GM12878 (cell line): ENCODE results near the gene CTR9. TPM values are rescaled to one million over a fixed set of nuclear protein-coding genes. Genes with fewer than 3 reads are reported as not detected.

Source experiments
- ATF2 ChIP-seq: IDR thresholded peaks from 2 replicates; pipeline ENCODE4 v1.6.1; 2012; ENCODE audit warnings: low read length, inconsistent platforms
- BRCA1 ChIP-seq: IDR thresholded peaks from 2 replicates; pipeline ENCODE4 v1.6.1; 2011; ENCODE audit warnings: low read depth, low read length, improper control_type of control experiment
- JUND ChIP-seq: IDR thresholded peaks from 2 replicates; pipeline ENCODE4 v1.6.1; 2012; ENCODE audit warnings: low read depth, mild to moderate bottlenecking, low read length, improper control_type of control experiment, moderate library complexity
- MEF2A ChIP-seq: IDR thresholded peaks from 2 replicates; pipeline ENCODE4 v1.6.1; 2011; ENCODE audit warnings: low read depth, mild to moderate bottlenecking, low read length, moderate library complexity; ENCODE audit not compliant: insufficient read depth
- MTA3 ChIP-seq: IDR thresholded peaks from 2 replicates; pipeline ENCODE4 v1.6.1; 2012; ENCODE audit warnings: low read length, inconsistent platforms, borderline replicate concordance
- PBX3 ChIP-seq: IDR thresholded peaks from 2 replicates; pipeline ENCODE4 v1.6.1; 2011; ENCODE audit warnings: mild to moderate bottlenecking, low read depth, low read length, moderate library complexity; ENCODE audit not compliant: insufficient replicate concordance
- POLR2AphosphoS5 ChIP-seq: IDR thresholded peaks from 2 replicates; pipeline ENCODE4 v1.6.1; 2011; ENCODE audit warnings: mild to moderate bottlenecking, low read length, inconsistent platforms
- PRDM15 ChIP-seq: fragments of 450-650 bp; formaldehyde crosslinking; IDR thresholded peaks from 2 replicates; pipeline ENCODE4 v1.4.0; 2020; ENCODE audit warnings: mild to moderate bottlenecking, moderate library complexity
- RAD51 ChIP-seq: fragments of 450-650 bp; IDR thresholded peaks from 2 replicates; pipeline ENCODE4 v1.6.1; 2016; ENCODE audit warnings: moderate library complexity, mild to moderate bottlenecking, inconsistent platforms
- SIX5 ChIP-seq: IDR thresholded peaks from 2 replicates; pipeline ENCODE4 v1.6.1; 2011; ENCODE audit warnings: mild to moderate bottlenecking, low read depth, low read length, moderate library complexity; ENCODE audit not compliant: severe bottlenecking
- SPI1 ChIP-seq: IDR thresholded peaks from 2 replicates; pipeline ENCODE4 v1.6.1; 2011; ENCODE audit warnings: low read depth, mild to moderate bottlenecking, low read length, moderate library complexity, borderline replicate concordance; ENCODE audit not compliant: insufficient read depth
- TCF3 ChIP-seq: IDR thresholded peaks from 2 replicates; pipeline ENCODE4 v1.6.1; 2012; ENCODE audit warnings: low read depth, mild to moderate bottlenecking, low read length, borderline replicate concordance; ENCODE audit not compliant: insufficient read depth
- ZNF274 ChIP-seq: IDR thresholded peaks from one replicate; pipeline ENCODE4 v1.8.0; 2011; ENCODE audit not compliant: insufficient read length, insufficient read depth
- polyA plus RNA-seq, 11 experiments: library from polyadenylated mRNA; depleted of rRNA in 4 of 11; unstranded in 6 of 11; stranded (reverse) in 5 of 11; fragments of >200 nt; fragmentation: Nextera tagmentation in 4 of 11; fragmentation: Illumina TruSeq in 1 of 11; extraction: Ambion mirVana in 4 of 11; extraction: Trizol in 1 of 11; gene quantifications; 1 replicate in 1 of 11; 2 replicates in 10 of 11; pipeline versions ENCODE4 v1.2.1 to v1.2.3, GENCODE V29; 2011 to 2016; ENCODE audit warnings: inconsistent platforms in 2 of 11, missing spikeins in 2 of 11, low read depth in 1 of 11
- total RNA-seq, 4 experiments: library from RNA; depleted of rRNA in 3 of 4; stranded (reverse); fragments of >200 nt in 3 of 4; fragmentation: Illumina TruSeq in 1 of 4; extraction: Trizol in 1 of 4; gene quantifications; 2 replicates each; pipeline versions ENCODE4 v1.2.1 to v1.2.3, GENCODE V29; 2013 to 2021
- TF ChIP-seq, protein P1 (sequence below): fragments of 450-650 bp; IDR thresholded peaks from 2 replicates; pipeline ENCODE4 v1.6.1; 2016; ENCODE audit warnings: mild to moderate bottlenecking
- TF ChIP-seq, protein P2 (sequence below): IDR thresholded peaks from 2 replicates; pipeline ENCODE4 v1.6.1; 2011; ENCODE audit warnings: low read depth, low read length, improper control_type of control experiment, borderline replicate concordance

The CTR9 gene
- total and polyA plus RNA-seq, 10 of the 15 experiments (the other 5 are each of a cell fraction or from before 2014, with no cell fraction given): 13.9 to 54.9 (median 28.9) TPM

DNA sequence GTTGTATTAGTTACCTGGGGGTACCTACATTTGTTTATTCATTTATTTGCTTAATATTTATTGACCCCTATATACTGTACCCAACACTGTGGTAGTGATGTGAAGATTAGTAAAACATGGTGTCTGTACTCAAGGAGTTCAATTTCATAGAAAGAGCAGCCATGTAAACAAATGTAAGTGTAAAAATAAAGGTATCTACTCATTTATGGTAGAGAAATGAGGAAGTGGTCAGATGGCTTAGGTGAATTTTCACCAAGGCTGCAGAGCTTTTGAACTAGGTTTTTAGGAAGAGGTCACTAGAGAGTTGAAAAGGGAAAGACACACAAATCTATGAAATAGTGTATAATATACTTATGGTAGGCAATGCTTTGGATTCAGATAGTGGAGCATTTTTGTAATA lies 11.1 kb downstream of the CTR9 start (continued):
- TF ChIP-seq TCF3 (no peak), MTA3 (peak; percentile 69; the same call in 1 of the 2 replicates), ZNF274 (no peak), PBX3 (no peak), SPI1 (peak; percentile 99), JUND (no peak), SIX5 (no peak), BRCA1 (no peak), RAD51 (0 out of 2 replicates have a peak, but pooled peaks have one; percentile 15), POLR2AphosphoS5 (no peak), PRDM15 (CRISPR knock-in tag) (no peak), MEF2A (peak; percentile 82), ATF2 (peak; percentile 66; the same call in 1 of the 2 replicates)
- TF ChIP-seq, protein P1, sequence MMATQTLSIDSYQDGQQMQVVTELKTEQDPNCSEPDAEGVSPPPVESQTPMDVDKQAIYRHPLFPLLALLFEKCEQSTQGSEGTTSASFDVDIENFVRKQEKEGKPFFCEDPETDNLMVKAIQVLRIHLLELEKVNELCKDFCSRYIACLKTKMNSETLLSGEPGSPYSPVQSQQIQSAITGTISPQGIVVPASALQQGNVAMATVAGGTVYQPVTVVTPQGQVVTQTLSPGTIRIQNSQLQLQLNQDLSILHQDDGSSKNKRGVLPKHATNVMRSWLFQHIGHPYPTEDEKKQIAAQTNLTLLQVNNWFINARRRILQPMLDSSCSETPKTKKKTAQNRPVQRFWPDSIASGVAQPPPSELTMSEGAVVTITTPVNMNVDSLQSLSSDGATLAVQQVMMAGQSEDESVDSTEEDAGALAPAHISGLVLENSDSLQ: no peak
- TF ChIP-seq, protein P2, sequence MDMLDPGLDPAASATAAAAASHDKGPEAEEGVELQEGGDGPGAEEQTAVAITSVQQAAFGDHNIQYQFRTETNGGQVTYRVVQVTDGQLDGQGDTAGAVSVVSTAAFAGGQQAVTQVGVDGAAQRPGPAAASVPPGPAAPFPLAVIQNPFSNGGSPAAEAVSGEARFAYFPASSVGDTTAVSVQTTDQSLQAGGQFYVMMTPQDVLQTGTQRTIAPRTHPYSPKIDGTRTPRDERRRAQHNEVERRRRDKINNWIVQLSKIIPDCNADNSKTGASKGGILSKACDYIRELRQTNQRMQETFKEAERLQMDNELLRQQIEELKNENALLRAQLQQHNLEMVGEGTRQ: no peak
